Memory B cell (primary cell): Measurements from ENCODE around the gene CATSPERE.
A peak's percentile ranks its signal among the peaks of the same experiment; 100 is the strongest.

ENCODE experiments used
- ATAC-seq: fragments of 150-1000 bp; cut with Tn5 transposase; 2 replicates; pipeline ENCODE4 v1.10.0; 2021; ENCODE audit warnings: low read depth, mild to moderate bottlenecking, moderate library complexity
- DNase-seq, 2 donors: peaks; one replicate each; pipeline ENCODE4 v3.0.0; 2022; ENCODE audit warnings: low spot score in 2 of 2
- H3K27ac Mint-ChIP-seq: one replicate; pipeline ENCODE4 v1.8.0; 2022; ENCODE audit warnings: mild to moderate bottlenecking, moderate library complexity, mixed read lengths
- H3K27me3 Mint-ChIP-seq: one replicate; pipeline ENCODE4 v1.8.0; 2022; ENCODE audit warnings: mixed read lengths
- H3K36me3 Mint-ChIP-seq: one replicate; pipeline ENCODE4 v1.8.0; 2022; ENCODE audit warnings: mild to moderate bottlenecking, mixed read lengths
- H3K4me1 Mint-ChIP-seq: one replicate; pipeline ENCODE4 v1.8.0; 2022; ENCODE audit warnings: mixed read lengths
- H3K4me3 Mint-ChIP-seq: one replicate; pipeline ENCODE4 v1.8.0; 2022; ENCODE audit warnings: mild to moderate bottlenecking, moderate library complexity, mixed read lengths
- H3K9me3 Mint-ChIP-seq: one replicate; pipeline ENCODE4 v1.8.0; 2022; ENCODE audit warnings: mixed read lengths

The CATSPERE gene

GRCh38 chr1:244437086-244437468 is 24.0 kb upstream of the CATSPERE start:
- H3K27me3 Mint-ChIP-seq: no peaks in the 10 kb centered on the region
- H3K36me3 Mint-ChIP-seq: peaks cover 9% of the 10 kb centered on the region
- ATAC-seq (no peak), DNase-seq (no peak)
- no peaks in the 10 kb centered on the region for H3K9me3 Mint-ChIP-seq
- H3K4me1 Mint-ChIP-seq: peaks cover 7% of the 10 kb centered on the region
- no peak overlapping the region for H3K4me3 Mint-ChIP-seq
- H3K27ac Mint-ChIP-seq: no peak overlapping the region

- peaks cover 7% of the 10 kb centered on the region for H3K4me1 Mint-ChIP-seq
- no peaks in the 10 kb centered on the region for H3K9me3 Mint-ChIP-seq
- no peak for ATAC-seq
- no peak overlapping the region for H3K4me3 Mint-ChIP-seq
- peaks cover 8% of the 10 kb centered on the region for H3K36me3 Mint-ChIP-seq
- no peak for DNase-seq
- H3K27ac Mint-ChIP-seq: no peak overlapping the region
- H3K27me3 Mint-ChIP-seq: no peaks in the 10 kb centered on the region
Observed at GRCh38 chr1:244439391-244440032, 21.6 kb upstream of the CATSPERE start.

- Mint-ChIP-seq H3K36me3 (peaks cover 4% of the 10 kb centered on the region), H3K4me3 (no peak overlapping the region), H3K27ac (no peak overlapping the region), H3K9me3 (no peaks in the 10 kb centered on the region), H3K27me3 (no peaks in the 10 kb centered on the region), H3K4me1 (peaks cover 19% of the 10 kb centered on the region)
- ATAC-seq: no peak
- no peak for DNase-seq
Observed at GRCh38 chr1:244442850-244443249, 18.2 kb upstream of the CATSPERE start.

GRCh38 chr1:244444854-244445253 is 16.2 kb upstream of the CATSPERE start:
- peaks cover 8% of the 10 kb centered on the region for H3K36me3 Mint-ChIP-seq
- H3K27ac Mint-ChIP-seq: peak overlapping the region; percentile 50

GRCh38 chr1:244445320-244446181 is 15.5 kb upstream of the CATSPERE start:
- no peaks in the 10 kb centered on the region for H3K27me3 Mint-ChIP-seq
- H3K27ac Mint-ChIP-seq: peak overlapping the region; percentile 77
- DNase-seq: no peak
- peaks cover 30% of the 10 kb centered on the region for H3K4me1 Mint-ChIP-seq
- ATAC-seq: no peak
- H3K9me3 Mint-ChIP-seq: no peaks in the 10 kb centered on the region
- peaks cover 8% of the 10 kb centered on the region for H3K36me3 Mint-ChIP-seq
- H3K4me3 Mint-ChIP-seq: no peak overlapping the region

More at GRCh38 chr1:244444854-244445253, 16.2 kb upstream of the CATSPERE start:
- no peaks in the 10 kb centered on the region for H3K9me3 Mint-ChIP-seq
- no peaks in the 10 kb centered on the region for H3K27me3 Mint-ChIP-seq
- peaks cover 24% of the 10 kb centered on the region for H3K4me1 Mint-ChIP-seq
- ATAC-seq: no peak
- no peak overlapping the region for H3K4me3 Mint-ChIP-seq
- no peak for DNase-seq

- ATAC-seq: no peak
- peaks cover 8% of the 10 kb centered on the region for H3K36me3 Mint-ChIP-seq
- no peak overlapping the region for H3K4me3 Mint-ChIP-seq
- DNase-seq: no peak
- H3K9me3 Mint-ChIP-seq: no peaks in the 10 kb centered on the region
- H3K27me3 Mint-ChIP-seq: no peaks in the 10 kb centered on the region
- peaks cover 34% of the 10 kb centered on the region for H3K4me1 Mint-ChIP-seq
- H3K27ac Mint-ChIP-seq: no peak overlapping the region
Observed at GRCh38 chr1:244447024-244447423, 14.0 kb upstream of the CATSPERE start.

GRCh38 chr1:244447552-244447951 is 13.5 kb upstream of the CATSPERE start:
- Mint-ChIP-seq H3K9me3 (peaks cover 2% of the 10 kb centered on the region), H3K27ac (no peak overlapping the region), H3K27me3 (no peaks in the 10 kb centered on the region), H3K36me3 (peaks cover 8% of the 10 kb centered on the region), H3K4me3 (no peak overlapping the region), H3K4me1 (peaks cover 37% of the 10 kb centered on the region)
- no peak for DNase-seq
- ATAC-seq: no peak

GRCh38 chr1:244448279-244449036 is 12.6 kb upstream of the CATSPERE start:
- no peak overlapping the region for H3K4me3 Mint-ChIP-seq
- H3K27ac Mint-ChIP-seq: no peak overlapping the region
- H3K36me3 Mint-ChIP-seq: peaks cover 8% of the 10 kb centered on the region
- DNase-seq (no peak), ATAC-seq (no peak)
- H3K27me3 Mint-ChIP-seq: no peaks in the 10 kb centered on the region
- H3K4me1 Mint-ChIP-seq: peaks cover 37% of the 10 kb centered on the region
- H3K9me3 Mint-ChIP-seq: peaks cover 2% of the 10 kb centered on the region

- Mint-ChIP-seq H3K27ac (peak overlapping the region; percentile 83), H3K4me3 (peak overlapping the region; percentile 84), H3K27me3 (no peaks in the 10 kb centered on the region), H3K9me3 (peaks cover 2% of the 10 kb centered on the region), H3K4me1 (peaks cover 33% of the 10 kb centered on the region), H3K36me3 (peaks cover 6% of the 10 kb centered on the region)
- DNase-seq (no peak), ATAC-seq (no peak)
Observed at GRCh38 chr1:244449936-244450508, 11.1 kb upstream of the CATSPERE start.

GRCh38 chr1:244450597-244451538 is 10.2 kb upstream of the CATSPERE start:
- Mint-ChIP-seq H3K9me3 (peaks cover 2% of the 10 kb centered on the region), H3K36me3 (peaks cover 5% of the 10 kb centered on the region), H3K4me1 (peaks cover 29% of the 10 kb centered on the region), H3K4me3 (peak overlapping the region; percentile 84), H3K27ac (peak overlapping the region; percentile 83), H3K27me3 (no peaks in the 10 kb centered on the region)
- DNase-seq: peak; percentile 37 to 56
- ATAC-seq: peak; percentile 3

GRCh38 chr1:244451539-244451950 is 9.5 kb upstream of the CATSPERE start, which contains the start of gene ADSS2:
Gene ADSS2, minus strand, starts transcription at chr1:244451909. Its CDS starts 92 bp downstream, at chr1:244451817.
- H3K4me3 Mint-ChIP-seq: peak within 1 kb of the TSS; percentile 84
- H3K9me3 Mint-ChIP-seq: peaks cover 2% of the 10 kb centered on the region
- DNase-seq (no peak), ATAC-seq (no peak)
- peak within 1 kb of the TSS; percentile 83 for H3K27ac Mint-ChIP-seq
- H3K27me3 Mint-ChIP-seq: no peaks in the 10 kb centered on the region
- H3K4me1 Mint-ChIP-seq: peaks cover 26% of the 10 kb centered on the region
- H3K36me3 Mint-ChIP-seq: peaks cover 5% of the 10 kb centered on the region

- peaks cover 23% of the 10 kb centered on the region for H3K4me1 Mint-ChIP-seq
Observed at GRCh38 chr1:244451951-244452795, 8.9 kb upstream of the CATSPERE start.

More at GRCh38 chr1:244451951-244452795, 8.9 kb upstream of the CATSPERE start:
- Mint-ChIP-seq H3K36me3 (peaks cover 4% of the 10 kb centered on the region), H3K9me3 (peaks cover 2% of the 10 kb centered on the region), H3K27ac (peak overlapping the region; percentile 83), H3K27me3 (no peaks in the 10 kb centered on the region), H3K4me3 (peak overlapping the region; percentile 84)
- DNase-seq (peak; percentile 93 to 98), ATAC-seq (peak; percentile 82)
